Bronchial epithelial cell (primary cell): ENCODE measurements around the gene NMUR2. TPM values are rescaled to one million over a fixed set of nuclear protein-coding genes. Genes with fewer than 3 reads are reported as not detected.

ENCODE experiments used
- DNase-seq: peaks from one replicate; pipeline ENCODE4 v3.0.0-alpha.2; 2010; ENCODE audit warnings: low read depth
- FAIRE-seq: peaks from 2 replicates; lab custom pipeline; 2011; peaks lifted over from hg19 to GRCh38; lab: Jason Lieb, UNC
- H3K27me3 ChIP-seq: 2 replicates; pipeline ENCODE4 v1.5.1; 2011; ENCODE audit warnings: low read length; ENCODE audit not compliant: control insufficient read depth, insufficient read depth
- H3K36me3 ChIP-seq: 2 replicates; pipeline ENCODE4 v1.5.1; 2011; ENCODE audit warnings: low read length; ENCODE audit not compliant: control insufficient read depth, insufficient read depth
- H3K4me3 ChIP-seq: 2 replicates; pipeline ENCODE4 v1.5.1; 2011; ENCODE audit warnings: mild to moderate bottlenecking, low read depth, low read length, control low read depth
- CTCF ChIP-seq: IDR thresholded peaks from 2 replicates; pipeline ENCODE4 v1.5.1; 2011; ENCODE audit warnings: mild to moderate bottlenecking, moderate library complexity, low read length, control low read depth, inconsistent platforms; ENCODE audit not compliant: insufficient read depth, severe bottlenecking
- total RNA-seq: library from RNA; depleted of rRNA; stranded (reverse); fragments of >200 nt; gene quantifications from 2 replicates; pipeline ENCODE4 v1.2.1, GENCODE V29; 2014

Gene NMUR2
- total RNA-seq, 1 donor from 2014 or later = not detected

DNA sequence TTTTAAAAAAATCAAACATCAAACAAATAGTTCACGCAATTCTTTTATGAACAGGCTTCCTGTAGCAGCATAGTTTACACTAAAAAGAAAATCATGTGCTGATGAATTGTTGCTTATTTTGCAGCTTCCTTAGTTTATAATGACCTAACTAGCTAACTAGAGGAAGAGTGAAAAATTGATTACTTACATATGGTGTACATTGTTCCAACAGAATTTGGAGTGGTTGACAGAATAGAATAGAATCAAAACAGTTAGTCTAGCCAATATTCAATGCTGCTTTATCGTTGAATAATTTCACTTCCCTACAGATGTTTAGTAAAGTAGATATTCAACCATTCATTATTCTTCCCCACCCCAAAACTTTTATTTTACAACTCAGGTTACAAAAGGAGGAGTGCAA is 4.2 kb downstream of the NMUR2 start:
- Histone ChIP-seq H3K4me3 (no peak overlapping the region), H3K36me3 (no peaks in the 10 kb centered on the region), H3K27me3 (no peaks in the 10 kb centered on the region)
- no peak for FAIRE-seq
- TF ChIP-seq CTCF = no peak
- DNase-seq = no peak

- no peak for TF ChIP-seq CTCF
- no peak for DNase-seq
- no peak for FAIRE-seq
- Histone ChIP-seq H3K4me3 (no peak overlapping the region), H3K36me3 (no peaks in the 10 kb centered on the region), H3K27me3 (no peaks in the 10 kb centered on the region)
These were observed 7.5 kb downstream of the NMUR2 start for GRCh38 chr5:152397581-152397980.

DNA sequence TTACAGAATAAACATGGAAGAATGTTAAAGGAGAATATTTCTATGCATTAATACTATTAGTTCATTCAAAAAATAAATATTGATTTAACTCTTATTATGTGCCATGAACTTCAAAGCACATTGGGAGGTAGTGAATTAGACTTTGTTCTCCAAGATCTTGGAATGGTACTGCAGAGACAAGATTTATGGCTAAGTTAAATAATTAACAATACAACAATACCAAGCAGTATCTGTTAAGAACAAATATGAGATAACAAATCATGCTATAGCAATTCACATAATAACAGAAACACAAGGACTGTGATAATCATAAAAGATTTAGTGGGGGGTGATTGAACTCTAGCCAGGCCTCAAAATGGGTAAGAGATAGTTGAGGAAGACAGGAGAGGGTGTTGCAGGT is 11.6 kb downstream of the NMUR2 start:
- TF ChIP-seq CTCF = no peak
- no peak for DNase-seq
- no peak for FAIRE-seq

DNA sequence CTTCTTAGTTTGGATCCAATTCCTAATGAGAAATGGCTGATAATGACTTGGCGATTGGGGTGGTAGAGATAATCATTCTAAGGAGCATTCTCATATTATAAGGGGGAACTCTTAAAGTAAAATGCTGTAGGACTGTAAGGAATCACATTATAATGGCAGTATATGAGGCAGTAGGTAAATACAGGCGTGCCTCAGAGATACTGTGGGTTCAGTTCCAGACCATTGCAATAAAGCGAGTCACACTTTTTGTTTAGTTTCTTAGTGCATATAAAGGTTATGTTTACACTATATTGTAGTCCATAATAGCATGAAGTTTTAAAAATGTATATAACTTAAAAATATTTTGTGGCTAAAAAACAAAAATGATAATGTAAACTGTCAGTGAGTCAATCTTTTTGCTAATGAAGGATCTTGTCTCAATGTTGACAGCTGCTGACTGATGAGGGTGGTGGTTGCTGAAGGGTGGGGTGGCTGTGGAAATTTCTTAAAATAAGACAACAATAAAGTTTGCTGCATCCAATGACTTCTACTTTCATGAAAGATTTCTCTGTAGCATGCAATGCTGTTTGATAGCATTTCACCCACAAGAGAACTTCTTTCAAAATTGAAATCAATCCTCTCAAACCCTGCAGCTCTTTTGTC is 15.8 kb downstream of the NMUR2 start:
- no peaks in the 10 kb centered on the region for H3K27me3 ChIP-seq
- DNase-seq = peak; percentile 20
- TF ChIP-seq CTCF = no peak
- no peaks in the 10 kb centered on the region for H3K36me3 ChIP-seq
- FAIRE-seq = no peak
- H3K4me3 ChIP-seq = no peak overlapping the region

More for the DNA sequence above, 11.6 kb downstream of the NMUR2 start:
- Histone ChIP-seq H3K27me3 (no peaks in the 10 kb centered on the region), H3K36me3 (no peaks in the 10 kb centered on the region), H3K4me3 (no peak overlapping the region)

DNA sequence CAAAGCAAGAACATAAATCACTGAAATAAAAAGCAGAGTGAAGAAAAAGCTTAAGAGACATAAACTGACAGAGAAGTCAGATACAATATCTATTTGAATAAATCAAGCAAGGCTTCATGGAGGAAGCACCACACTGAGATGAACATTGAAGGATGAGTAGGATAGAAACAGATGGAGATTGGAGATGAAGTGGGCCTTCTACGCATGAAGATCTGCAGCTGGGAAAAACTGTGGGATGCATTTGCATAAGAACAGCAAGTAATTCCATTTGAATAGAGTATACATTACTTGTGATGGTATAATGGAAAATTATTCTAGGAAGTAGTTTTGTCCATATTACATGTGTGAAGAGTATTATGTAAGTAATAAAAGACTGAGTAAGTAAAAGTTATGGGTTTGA is 16.5 kb downstream of the NMUR2 start:
- no peak for DNase-seq
- Histone ChIP-seq H3K36me3 (no peaks in the 10 kb centered on the region), H3K27me3 (no peaks in the 10 kb centered on the region), H3K4me3 (no peak overlapping the region)
- no peak for TF ChIP-seq CTCF
- no peak for FAIRE-seq

DNA sequence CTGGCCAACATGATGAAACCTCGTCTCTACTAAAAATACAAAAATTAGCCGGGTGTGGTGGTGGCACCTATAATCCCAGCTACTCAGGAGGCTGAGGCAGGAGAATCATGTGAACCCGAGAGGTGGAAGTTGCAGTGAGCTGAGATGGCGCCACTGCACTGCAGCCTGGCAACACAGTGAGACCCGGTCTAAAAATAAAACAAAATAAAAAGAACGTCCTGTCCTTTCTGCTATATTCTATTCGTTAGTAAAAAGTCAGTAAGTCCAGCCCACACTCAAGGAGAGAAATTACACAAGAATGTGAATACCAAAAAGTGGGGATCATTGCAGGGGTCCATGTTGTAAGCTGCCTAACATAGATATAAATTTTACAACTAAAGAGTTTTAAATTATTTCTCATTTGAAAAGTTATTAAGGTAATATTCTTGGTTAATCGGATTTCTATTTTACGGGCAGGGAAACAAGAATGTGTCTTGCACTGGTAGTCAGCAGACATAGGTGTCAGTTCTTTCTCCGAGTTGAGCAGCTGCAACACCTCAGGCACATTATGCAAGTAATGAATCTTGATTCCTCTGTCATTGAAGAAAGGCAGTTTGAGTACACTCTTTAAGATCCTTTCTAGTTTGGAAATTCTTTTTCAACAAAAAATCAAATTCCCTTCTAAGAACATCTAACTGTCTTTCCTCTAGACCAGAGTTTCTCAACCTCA is 24.5 kb downstream of the NMUR2 start:
- H3K36me3 ChIP-seq = no peaks in the 10 kb centered on the region
- no peaks in the 10 kb centered on the region for H3K27me3 ChIP-seq
- no peak overlapping the region for H3K4me3 ChIP-seq
- FAIRE-seq = no peak
- no peak for DNase-seq
- no peak for TF ChIP-seq CTCF
